ENCODE measurements around the gene REEP5.

Gene REEP5

GRCh38 chr5:112844489-112844888, 77.5 kb downstream of the REEP5 start:
- DNase-seq (ENCODE audit: low read depth in 2 of 2): no peak

GRCh38 chr5:112833971-112834370, 88.1 kb downstream of the REEP5 start:
- DNase-seq (ENCODE audit: low read depth in 2 of 2): no peak

- DNase-seq (ENCODE audit: low read depth in 2 of 2): no peak
Observed at GRCh38 chr5:112830378-112830777, 91.6 kb downstream of the REEP5 start.

All from stimulated activated CD4-positive, alpha-beta T cell treated with anti-CD3 and anti-CD28 coated beads, Interleukin-15, amount 100 ng/mL, for 48 hours (primary cell).